Naive B cell (primary cell): Measurements from ENCODE around the gene SLC27A4. TPM values are rescaled to one million over a fixed set of nuclear protein-coding genes. Genes with fewer than 3 reads are reported as not detected.

Experiments
- ATAC-seq, 2 donors: fragments of 150-1000 bp; cut with Tn5 transposase; 2 replicates each; pipeline ENCODE4 v1.10.0; 2021; ENCODE audit warnings: low read depth in 2 of 2, mild to moderate bottlenecking in 2 of 2, moderate library complexity in 2 of 2
- DNase-seq: peaks from one replicate; pipeline ENCODE4 v3.0.0; 2022
- H3K27ac Mint-ChIP-seq, 6 donors: one replicate each; pipeline ENCODE4 v1.8.0; 2020 to 2022; ENCODE audit warnings: mild to moderate bottlenecking in 6 of 6, mixed read lengths in 6 of 6, moderate library complexity in 5 of 6, inconsistent platforms in 2 of 6
- H3K27me3 Mint-ChIP-seq, 3 donors: one replicate each; pipeline ENCODE4 v1.8.0; 2021 to 2022; ENCODE audit warnings: mixed read lengths in 3 of 3, mild to moderate bottlenecking in 1 of 3
- H3K36me3 Mint-ChIP-seq, 2 donors: one replicate each; pipeline ENCODE4 v1.8.0; 2020 to 2022; ENCODE audit warnings: mixed read lengths in 2 of 2, inconsistent platforms in 1 of 2, mild to moderate bottlenecking in 1 of 2
- H3K4me1 Mint-ChIP-seq, 3 donors: one replicate each; pipeline ENCODE4 v1.8.0; 2020 to 2022; ENCODE audit warnings: mixed read lengths in 3 of 3, inconsistent platforms in 1 of 3, mild to moderate bottlenecking in 1 of 3, moderate library complexity in 1 of 3
- H3K4me3 Mint-ChIP-seq, 8 donors: one replicate each; pipeline ENCODE4 v1.8.0; 2020 to 2022; ENCODE audit warnings: mild to moderate bottlenecking in 8 of 8, mixed read lengths in 8 of 8, moderate library complexity in 8 of 8, inconsistent platforms in 2 of 8
- H3K9me3 Mint-ChIP-seq, 7 donors: one replicate each; pipeline ENCODE4 v1.8.0; 2020 to 2022; ENCODE audit warnings: mixed read lengths in 7 of 7, mild to moderate bottlenecking in 5 of 7, inconsistent platforms in 2 of 7, moderate library complexity in 1 of 7
- polyA plus RNA-seq, 6 donors: library from polyadenylated mRNA; unstranded; fragments of 300-500 nt; fragmentation: Illumina TruSeq; gene quantifications; one replicate each; pipeline ENCODE4 v1.2.3, GENCODE V29; 2021; ENCODE audit warnings: low read depth in 6 of 6

SLC27A4 gene
- polyA plus RNA-seq, 6 donors from 2014 or later = 2.3 to 6.8 (median 3.6) TPM; not detected in 1

DNA sequence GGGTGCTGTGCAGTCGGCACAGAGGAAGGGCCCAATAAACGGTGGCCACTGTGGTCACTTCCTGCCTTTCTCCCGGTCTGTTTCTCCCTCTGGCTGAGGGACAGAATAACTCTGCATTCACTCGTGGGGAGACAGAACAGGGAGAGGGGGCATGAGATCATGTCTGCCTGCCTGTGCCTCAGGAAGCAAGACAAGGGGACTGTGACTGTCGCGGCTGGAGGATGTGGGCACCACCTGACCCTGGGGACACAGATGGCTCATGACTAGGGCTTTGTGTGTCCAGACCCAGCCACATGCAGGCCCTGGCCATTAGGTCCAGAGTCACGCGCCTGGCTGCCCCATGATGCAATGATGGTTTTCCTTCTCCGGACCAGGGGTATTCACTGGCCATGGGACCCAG lies 23.9 kb upstream of the SLC27A4 start:
- Mint-ChIP-seq H3K27me3 (no peaks in the 10 kb centered on the region), H3K4me3 (no peak overlapping the region), H3K9me3 (no peaks in the 10 kb centered on the region), H3K27ac (no peak overlapping the region), H3K4me1 (peaks cover 0 to 9% (median under 1%) of the 10 kb centered on the region in 3 donors), H3K36me3 (peaks cover 0 to under 1% of the 10 kb centered on the region in 2 donors)
- DNase-seq (no peak), ATAC-seq (no peak)

DNA sequence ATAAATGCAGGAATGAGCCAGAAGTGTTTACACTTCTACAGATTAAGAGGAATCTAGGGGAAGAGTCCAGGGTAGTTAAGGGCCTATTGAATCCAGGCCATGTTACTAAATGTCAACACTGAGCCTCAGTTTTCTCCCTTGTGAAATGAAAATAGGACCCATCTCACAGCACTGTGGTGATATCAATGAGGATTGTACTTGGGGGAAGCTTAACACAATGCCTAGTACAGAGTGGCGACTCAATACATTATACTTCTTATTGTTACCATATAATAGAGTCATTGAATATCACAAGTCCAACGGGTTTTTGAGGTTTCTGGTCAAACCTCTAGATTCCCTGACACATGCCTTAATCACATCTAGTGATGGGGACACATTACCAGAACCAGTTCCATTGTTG lies 22.7 kb upstream of the SLC27A4 start:
- H3K9me3 Mint-ChIP-seq = no peaks in the 10 kb centered on the region
- H3K4me1 Mint-ChIP-seq = peaks cover 8 to 17% (median 12%) of the 10 kb centered on the region in 3 donors
- no peak overlapping the region for H3K27ac Mint-ChIP-seq
- no peaks in the 10 kb centered on the region for H3K36me3 Mint-ChIP-seq
- no peaks in the 10 kb centered on the region for H3K27me3 Mint-ChIP-seq
- DNase-seq (no peak), ATAC-seq (no peak)
- peak overlapping the region in 1 of 8 donors; percentile 55 for H3K4me3 Mint-ChIP-seq

- Mint-ChIP-seq H3K4me3 (peak overlapping the region in 6 of 8 donors; percentile 94 to 99 (median 97)), H3K9me3 (no peaks in the 10 kb centered on the region), H3K36me3 (no peaks in the 10 kb centered on the region), H3K27me3 (no peaks in the 10 kb centered on the region), H3K27ac (peak overlapping the region in 2 of 6 donors; percentile 96 to 99), H3K4me1 (peaks cover 15 to 46% (median 29%) of the 10 kb centered on the region in 3 donors)
- ATAC-seq (no peak), DNase-seq (no peak)
These were observed 19.0 kb upstream of the SLC27A4 start for GRCh38 chr9:128321343-128321742.

DNA sequence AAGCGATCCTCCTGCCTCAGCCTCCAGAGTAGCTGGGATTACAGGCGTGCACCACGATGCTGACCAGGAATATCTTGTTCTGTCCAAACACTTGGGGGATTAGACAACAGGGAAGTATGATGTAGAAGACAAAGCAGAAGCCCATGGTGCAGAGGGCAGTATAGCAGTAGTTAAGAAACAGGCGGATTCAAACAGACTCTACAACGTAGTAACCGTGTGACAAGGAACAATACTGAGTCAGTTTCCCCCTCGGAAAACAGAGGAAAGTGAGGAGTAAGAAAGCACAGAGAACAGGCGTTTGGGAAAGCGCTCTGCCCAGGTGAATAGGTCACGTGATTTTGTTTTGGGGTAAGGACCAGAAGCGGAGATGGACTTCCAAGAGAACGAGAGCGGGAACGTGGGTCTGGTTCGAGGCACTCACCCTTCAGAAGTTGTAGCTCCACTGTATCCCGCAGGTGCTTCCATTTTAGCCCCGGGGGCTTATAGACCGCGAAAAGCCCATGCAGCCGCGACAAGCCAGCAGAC lies 18.4 kb upstream of the SLC27A4 start:
- Mint-ChIP-seq H3K9me3 (no peaks in the 10 kb centered on the region), H3K4me1 (peaks cover 15 to 40% (median 29%) of the 10 kb centered on the region in 3 donors), H3K4me3 (peak overlapping the region; percentile 94 to 99 (median 97)), H3K27me3 (no peaks in the 10 kb centered on the region), H3K36me3 (no peaks in the 10 kb centered on the region), H3K27ac (peak overlapping the region; percentile 96 to 99 (median 97))
- no peak for DNase-seq
- no peak for ATAC-seq

- H3K9me3 Mint-ChIP-seq = no peaks in the 10 kb centered on the region
- ATAC-seq (peak; percentile 87 to 89), DNase-seq (peak; percentile 93)
- peak within 1 kb of the TSS; percentile 96 to 99 (median 97) for H3K27ac Mint-ChIP-seq
- H3K36me3 Mint-ChIP-seq = no peaks in the 10 kb centered on the region
- H3K27me3 Mint-ChIP-seq = no peaks in the 10 kb centered on the region
- H3K4me1 Mint-ChIP-seq = peaks cover 15 to 38% (median 30%) of the 10 kb centered on the region in 3 donors
- peak within 1 kb of the TSS; percentile 94 to 99 (median 97) for H3K4me3 Mint-ChIP-seq
These were observed 17.7 kb upstream of the SLC27A4 start, which contains the start of the genes COQ4 and TRUB2 for GRCh38 chr9:128322404-128323211. COQ4 (plus strand) TSS chr9:128322839; CDS start chr9:128322859, 20 bp downstream. TRUB2 (minus strand) TSS chr9:128322447; CDS start chr9:128322408, 39 bp downstream.

GRCh38 chr9:128323212-128323730 lies 17.1 kb upstream of the SLC27A4 start:
- H3K4me3 Mint-ChIP-seq = peak overlapping the region; percentile 94 to 99 (median 97)
- H3K27ac Mint-ChIP-seq = peak overlapping the region; percentile 44 to 99 (median 96)
- DNase-seq = no peak
- H3K27me3 Mint-ChIP-seq = no peaks in the 10 kb centered on the region
- peaks cover 15 to 38% (median 35%) of the 10 kb centered on the region in 3 donors for H3K4me1 Mint-ChIP-seq
- no peak for ATAC-seq
- H3K9me3 Mint-ChIP-seq = no peaks in the 10 kb centered on the region
- no peaks in the 10 kb centered on the region for H3K36me3 Mint-ChIP-seq

DNA sequence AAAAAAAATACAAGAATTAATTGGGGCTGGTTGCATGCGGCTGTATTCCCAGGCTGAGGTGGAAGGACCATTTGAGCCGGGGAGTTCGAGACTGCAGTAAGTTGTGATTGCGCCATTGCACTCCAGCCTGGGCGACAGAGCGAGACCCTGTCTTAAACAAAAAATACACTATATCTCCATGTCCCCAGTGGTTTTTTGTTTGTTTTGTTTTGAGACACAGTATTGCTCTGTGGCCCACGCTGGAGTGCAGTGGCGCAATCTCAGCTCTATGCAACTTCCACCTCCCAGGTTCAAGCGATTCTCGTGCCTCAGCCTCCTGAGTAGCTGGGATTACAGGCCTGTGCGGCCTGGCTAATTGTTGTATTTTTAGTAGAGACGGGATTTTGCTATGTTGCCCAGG lies 16.5 kb upstream of the SLC27A4 start:
- DNase-seq (no peak), ATAC-seq (no peak)
- Mint-ChIP-seq H3K9me3 (no peaks in the 10 kb centered on the region), H3K36me3 (no peaks in the 10 kb centered on the region), H3K4me3 (peak overlapping the region; percentile 75 to 99 (median 96)), H3K27ac (peak overlapping the region in 2 of 6 donors; percentile 55 to 70), H3K4me1 (peaks cover 15 to 38% (median 35%) of the 10 kb centered on the region in 3 donors), H3K27me3 (no peaks in the 10 kb centered on the region)

DNA sequence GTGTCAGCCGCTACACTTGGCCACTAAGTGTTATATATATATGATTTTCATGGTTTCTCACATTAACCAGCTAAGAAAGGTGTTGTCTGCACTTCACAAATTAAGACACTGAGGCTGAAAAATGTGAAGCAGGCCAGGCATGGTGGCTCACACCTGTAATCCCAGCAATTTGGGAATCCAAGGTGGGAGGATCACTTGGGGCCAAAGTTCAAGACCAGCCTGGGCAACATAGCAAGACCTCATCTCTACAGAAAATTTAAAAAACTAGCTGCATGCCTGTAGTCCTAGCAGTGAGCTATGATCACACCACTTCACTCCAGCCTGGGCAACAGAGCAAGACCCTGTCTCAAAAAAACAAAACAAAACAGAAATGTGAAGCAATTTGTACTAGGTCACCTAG lies 15.9 kb upstream of the SLC27A4 start:
- Mint-ChIP-seq H3K27me3 (no peaks in the 10 kb centered on the region), H3K9me3 (no peaks in the 10 kb centered on the region), H3K4me1 (peaks cover 15 to 38% (median 35%) of the 10 kb centered on the region in 3 donors), H3K27ac (no peak overlapping the region), H3K36me3 (no peaks in the 10 kb centered on the region), H3K4me3 (peak overlapping the region in 6 of 8 donors; percentile 10 to 99 (median 50))
- ATAC-seq = no peak
- DNase-seq = no peak

GRCh38 chr9:128325629-128326028 lies 14.7 kb upstream of the SLC27A4 start:
- DNase-seq = no peak
- Mint-ChIP-seq H3K27me3 (no peaks in the 10 kb centered on the region), H3K4me1 (peaks cover 15 to 38% (median 35%) of the 10 kb centered on the region in 3 donors), H3K4me3 (peak overlapping the region in 3 of 8 donors; percentile 35 to 61 (median 56)), H3K27ac (no peak overlapping the region), H3K36me3 (no peaks in the 10 kb centered on the region), H3K9me3 (no peaks in the 10 kb centered on the region)
- no peak for ATAC-seq

GRCh38 chr9:128333451-128333869 lies 6.9 kb upstream of the SLC27A4 start:
- no peak overlapping the region for H3K27ac Mint-ChIP-seq
- H3K4me3 Mint-ChIP-seq = no peak overlapping the region
- no peak for DNase-seq
- no peaks in the 10 kb centered on the region for H3K36me3 Mint-ChIP-seq
- ATAC-seq = no peak
- no peaks in the 10 kb centered on the region for H3K27me3 Mint-ChIP-seq
- H3K4me1 Mint-ChIP-seq = no peaks in the 10 kb centered on the region
- H3K9me3 Mint-ChIP-seq = no peaks in the 10 kb centered on the region

GRCh38 chr9:128335161-128335560 lies 5.2 kb upstream of the SLC27A4 start:
- no peak for DNase-seq
- Mint-ChIP-seq H3K9me3 (no peaks in the 10 kb centered on the region), H3K27ac (no peak overlapping the region), H3K4me3 (peak overlapping the region in 1 of 8 donors; percentile 18), H3K4me1 (peaks cover 0 to 5% (median 0%) of the 10 kb centered on the region in 3 donors), H3K27me3 (no peaks in the 10 kb centered on the region), H3K36me3 (no peaks in the 10 kb centered on the region)
- ATAC-seq = no peak

DNA sequence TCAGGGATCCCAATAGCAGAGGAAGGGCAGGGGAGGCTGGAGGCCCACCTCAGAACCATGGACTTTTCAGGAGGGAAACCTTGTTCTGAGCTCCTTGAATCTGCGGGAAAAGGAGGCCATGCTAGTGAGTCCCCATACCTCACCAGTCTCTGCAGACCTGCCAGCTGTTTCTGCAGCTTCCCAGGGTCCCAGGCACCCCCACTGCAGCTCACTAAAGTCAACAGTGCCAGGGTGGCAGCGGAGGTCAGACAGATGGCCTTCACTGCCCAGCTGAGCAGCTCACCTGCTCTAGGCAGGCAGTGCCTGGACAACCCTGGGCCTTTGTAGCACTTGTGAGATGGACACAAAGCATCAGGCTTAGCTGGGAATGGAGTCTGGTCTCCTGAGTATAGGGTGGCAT lies 4.4 kb upstream of the SLC27A4 start:
- DNase-seq = no peak
- Mint-ChIP-seq H3K4me3 (no peak overlapping the region), H3K27ac (peak overlapping the region in 2 of 6 donors; percentile 34 to 47), H3K4me1 (peaks cover 0 to 5% (median 0%) of the 10 kb centered on the region in 3 donors), H3K9me3 (no peaks in the 10 kb centered on the region), H3K36me3 (no peaks in the 10 kb centered on the region), H3K27me3 (no peaks in the 10 kb centered on the region)
- ATAC-seq = no peak

DNA sequence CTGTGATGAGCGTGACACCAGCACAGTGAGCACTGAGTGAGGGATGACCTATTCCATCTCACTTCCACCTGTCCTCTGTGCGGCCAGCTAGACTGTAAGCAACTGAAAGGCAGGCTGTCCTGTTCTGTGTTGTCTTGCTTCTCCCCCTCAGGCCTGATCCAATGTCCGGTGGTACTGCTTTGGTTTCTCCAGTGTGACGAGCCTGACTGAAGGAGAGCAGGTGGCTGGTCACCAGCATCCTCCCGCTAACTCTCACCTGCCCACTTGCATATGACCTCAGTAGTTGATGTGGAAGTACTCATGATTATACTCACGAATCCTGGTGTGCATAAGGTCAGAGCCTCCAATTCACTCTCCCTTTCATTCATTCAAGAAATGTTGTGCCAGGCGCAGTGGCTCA lies 2.4 kb upstream of the SLC27A4 start:
- no peaks in the 10 kb centered on the region for H3K36me3 Mint-ChIP-seq
- peak overlapping the region in 1 of 8 donors; percentile 41 for H3K4me3 Mint-ChIP-seq
- no peaks in the 10 kb centered on the region for H3K9me3 Mint-ChIP-seq
- H3K27me3 Mint-ChIP-seq = no peaks in the 10 kb centered on the region
- no peak for DNase-seq
- ATAC-seq = no peak
- peaks cover 4 to 14% (median 9%) of the 10 kb centered on the region in 3 donors for H3K4me1 Mint-ChIP-seq
- no peak overlapping the region for H3K27ac Mint-ChIP-seq
